HG02840 (cell line): ENCODE results near the gene KCNQ1OT1.

Experiments
- ATAC-seq: cut with Tn5 transposase; IDR thresholded peaks from one replicate; pipeline ENCODE4 v1.9.1; 2021; ENCODE audit warnings: mild to moderate bottlenecking, moderate library complexity, moderate number of reproducible peaks; ENCODE audit not compliant: unreplicated experiment, low FRiP score

Gene KCNQ1OT1

GRCh38 chr11:2562890-2563212 is 136.9 kb downstream of the KCNQ1OT1 start:
- ATAC-seq, result no peak

GRCh38 chr11:2561696-2562581 is 137.9 kb downstream of the KCNQ1OT1 start:
- ATAC-seq, result no peak

GRCh38 chr11:2559527-2560311 is 140.1 kb downstream of the KCNQ1OT1 start:
- no peak for ATAC-seq

GRCh38 chr11:2558861-2559526 is 140.8 kb downstream of the KCNQ1OT1 start:
- ATAC-seq, result no peak

- ATAC-seq, result no peak
Measured at GRCh38 chr11:2558397-2558796, 141.4 kb downstream of the KCNQ1OT1 start.
